Gastroesophageal sphincter (tissue), 3 donors: ENCODE data around the gene GLT8D2.

ENCODE experiments used
- EP300 ChIP-seq: sonication (generic); formaldehyde crosslinking; IDR thresholded peaks from one replicate; pipeline ENCODE4 v1.6.1; 2017; ENCODE audit warnings: antibody characterized with exemption, mild to moderate bottlenecking
- POLR2AphosphoS5 ChIP-seq: sonication (generic); formaldehyde crosslinking; IDR thresholded peaks from one replicate; pipeline ENCODE4 v1.6.1; 2017; ENCODE audit warnings: antibody characterized with exemption
- TF ChIP-seq, protein P1 (sequence below), 4 experiments: fragments of 200-600 bp in 2 of 4; fragments of 450-650 bp in 2 of 4; sonication (generic) in 1 of 4; IDR thresholded peaks; one replicate each; pipeline ENCODE4 v1.5.1; 2017 to 2019; ENCODE audit warnings: antibody characterized with exemption in 4 of 4, mild to moderate bottlenecking in 2 of 4, moderate library complexity in 2 of 4

DNA sequence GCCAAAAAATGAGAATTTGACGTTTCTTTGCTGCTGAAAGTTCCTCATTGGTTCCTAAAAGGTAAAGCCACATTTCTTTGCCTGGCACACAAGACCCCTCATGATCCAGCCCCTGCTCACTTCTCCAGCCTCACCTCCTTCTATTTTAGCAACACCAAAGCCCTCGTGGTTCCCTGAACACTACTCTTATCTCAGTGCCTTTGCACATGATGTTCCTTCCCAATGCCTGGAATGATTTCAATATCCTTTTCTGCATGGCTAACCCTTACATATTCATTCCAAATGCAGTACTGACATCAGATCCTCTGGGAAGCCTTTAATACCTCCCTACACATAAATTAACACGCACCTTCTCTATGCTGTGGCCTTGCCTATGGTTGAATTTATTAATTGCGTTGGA is 39.9 kb downstream of the GLT8D2 start:
- TF ChIP-seq, protein P1, sequence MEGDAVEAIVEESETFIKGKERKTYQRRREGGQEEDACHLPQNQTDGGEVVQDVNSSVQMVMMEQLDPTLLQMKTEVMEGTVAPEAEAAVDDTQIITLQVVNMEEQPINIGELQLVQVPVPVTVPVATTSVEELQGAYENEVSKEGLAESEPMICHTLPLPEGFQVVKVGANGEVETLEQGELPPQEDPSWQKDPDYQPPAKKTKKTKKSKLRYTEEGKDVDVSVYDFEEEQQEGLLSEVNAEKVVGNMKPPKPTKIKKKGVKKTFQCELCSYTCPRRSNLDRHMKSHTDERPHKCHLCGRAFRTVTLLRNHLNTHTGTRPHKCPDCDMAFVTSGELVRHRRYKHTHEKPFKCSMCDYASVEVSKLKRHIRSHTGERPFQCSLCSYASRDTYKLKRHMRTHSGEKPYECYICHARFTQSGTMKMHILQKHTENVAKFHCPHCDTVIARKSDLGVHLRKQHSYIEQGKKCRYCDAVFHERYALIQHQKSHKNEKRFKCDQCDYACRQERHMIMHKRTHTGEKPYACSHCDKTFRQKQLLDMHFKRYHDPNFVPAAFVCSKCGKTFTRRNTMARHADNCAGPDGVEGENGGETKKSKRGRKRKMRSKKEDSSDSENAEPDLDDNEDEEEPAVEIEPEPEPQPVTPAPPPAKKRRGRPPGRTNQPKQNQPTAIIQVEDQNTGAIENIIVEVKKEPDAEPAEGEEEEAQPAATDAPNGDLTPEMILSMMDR (IDR thresholded peaks at IDR 0.05): no peak
- TF ChIP-seq EP300 (no peak), POLR2AphosphoS5 (no peak)
